Measurements from ENCODE around the gene HRH4.

- TF ChIP-seq EP300 (IDR thresholded peaks at IDR 0.05): no peak
- no peak for TF ChIP-seq CTCF (IDR thresholded peaks at IDR 0.05)
- no peak for TF ChIP-seq POLR2A (IDR thresholded peaks at IDR 0.05)
- TF ChIP-seq POLR2AphosphoS5 (IDR thresholded peaks at IDR 0.05): no peak
These were observed 2.7 kb downstream of the HRH4 start for GRCh38 chr18:24462838-24463775.
